ENCODE results near the gene B4GALT7.

The B4GALT7 gene

GRCh38 chr5:177594071-177594470 lies 5.9 kb upstream of the B4GALT7 start:
- no peak overlapping the region for H2AFZ ChIP-seq (ENCODE audit: low read depth)
- peaks cover 15% of the 10 kb centered on the region for H3K4me1 ChIP-seq (ENCODE audit: low read depth, poor library complexity, severe bottlenecking)
- H3K9ac ChIP-seq, result no peak overlapping the region
- no peak overlapping the region for H3K27ac ChIP-seq
- no peak overlapping the region for H3K4me2 ChIP-seq
- no peaks in the 10 kb centered on the region for H3K27me3 ChIP-seq (ENCODE audit: insufficient read depth, low read depth)
- no peak overlapping the region for H3K4me3 ChIP-seq (IDR thresholded peaks at IDR 0.05; ENCODE audit: insufficient read depth, low read depth, low read length)
- no peaks in the 10 kb centered on the region for H3K36me3 ChIP-seq (ENCODE audit: insufficient read depth)
- TF ChIP-seq, protein P1, sequence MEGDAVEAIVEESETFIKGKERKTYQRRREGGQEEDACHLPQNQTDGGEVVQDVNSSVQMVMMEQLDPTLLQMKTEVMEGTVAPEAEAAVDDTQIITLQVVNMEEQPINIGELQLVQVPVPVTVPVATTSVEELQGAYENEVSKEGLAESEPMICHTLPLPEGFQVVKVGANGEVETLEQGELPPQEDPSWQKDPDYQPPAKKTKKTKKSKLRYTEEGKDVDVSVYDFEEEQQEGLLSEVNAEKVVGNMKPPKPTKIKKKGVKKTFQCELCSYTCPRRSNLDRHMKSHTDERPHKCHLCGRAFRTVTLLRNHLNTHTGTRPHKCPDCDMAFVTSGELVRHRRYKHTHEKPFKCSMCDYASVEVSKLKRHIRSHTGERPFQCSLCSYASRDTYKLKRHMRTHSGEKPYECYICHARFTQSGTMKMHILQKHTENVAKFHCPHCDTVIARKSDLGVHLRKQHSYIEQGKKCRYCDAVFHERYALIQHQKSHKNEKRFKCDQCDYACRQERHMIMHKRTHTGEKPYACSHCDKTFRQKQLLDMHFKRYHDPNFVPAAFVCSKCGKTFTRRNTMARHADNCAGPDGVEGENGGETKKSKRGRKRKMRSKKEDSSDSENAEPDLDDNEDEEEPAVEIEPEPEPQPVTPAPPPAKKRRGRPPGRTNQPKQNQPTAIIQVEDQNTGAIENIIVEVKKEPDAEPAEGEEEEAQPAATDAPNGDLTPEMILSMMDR (conservative IDR thresholded peaks at IDR 0.05; ENCODE audit: low read depth, low read length), result no peak
- H4K20me1 ChIP-seq (ENCODE audit: insufficient read depth), result no peaks in the 10 kb centered on the region
- H3K79me2 ChIP-seq (ENCODE audit: insufficient read depth, low read depth), result peaks cover 8% of the 10 kb centered on the region; the same call in 1 of the 2 replicates

DNA sequence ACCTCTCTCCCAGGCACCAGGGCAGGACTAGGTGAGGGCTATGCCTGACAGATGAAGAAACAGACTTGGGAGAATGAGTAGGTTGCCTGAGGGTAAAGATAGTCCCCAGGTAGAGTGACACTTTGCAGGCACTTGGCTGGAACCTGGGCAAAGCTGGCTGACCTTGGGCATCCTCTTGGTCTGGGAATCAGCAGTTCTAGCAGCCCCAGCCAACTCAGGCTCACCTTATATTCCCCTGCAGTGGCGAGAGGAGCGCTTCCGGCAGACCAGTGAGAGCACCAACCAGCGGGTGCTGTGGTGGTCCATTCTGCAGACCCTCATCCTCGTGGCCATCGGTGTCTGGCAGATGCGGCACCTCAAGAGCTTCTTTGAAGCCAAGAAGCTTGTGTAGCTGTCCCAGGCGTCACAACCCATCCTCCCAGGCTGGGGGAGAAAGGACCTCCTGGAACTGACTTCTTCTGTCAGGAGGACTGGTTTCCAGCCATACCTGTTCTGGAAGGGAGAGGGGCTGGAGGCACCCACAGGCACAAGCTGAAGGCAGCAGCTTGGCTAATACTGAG lies 4.8 kb upstream of the B4GALT7 start:
- H2AFZ ChIP-seq (ENCODE audit: low read depth), result no peak overlapping the region
- no peak overlapping the region for H3K4me3 ChIP-seq (IDR thresholded peaks at IDR 0.05; ENCODE audit: insufficient read depth, low read depth, low read length)
- TF ChIP-seq, protein P1 (conservative IDR thresholded peaks at IDR 0.05; ENCODE audit: low read depth, low read length), result no peak
- no peak overlapping the region for H3K4me2 ChIP-seq
- no peak overlapping the region for H3K27ac ChIP-seq
- no peaks in the 10 kb centered on the region for H3K27me3 ChIP-seq (ENCODE audit: insufficient read depth, low read depth)
- peaks cover 15% of the 10 kb centered on the region for H3K4me1 ChIP-seq (ENCODE audit: low read depth, poor library complexity, severe bottlenecking)
- H3K9ac ChIP-seq, result no peak overlapping the region
- no peaks in the 10 kb centered on the region for H3K36me3 ChIP-seq (ENCODE audit: insufficient read depth)
- peaks cover 8% of the 10 kb centered on the region; the same call in 1 of the 2 replicates for H3K79me2 ChIP-seq (ENCODE audit: insufficient read depth, low read depth)
- no peaks in the 10 kb centered on the region for H4K20me1 ChIP-seq (ENCODE audit: insufficient read depth)

DNA sequence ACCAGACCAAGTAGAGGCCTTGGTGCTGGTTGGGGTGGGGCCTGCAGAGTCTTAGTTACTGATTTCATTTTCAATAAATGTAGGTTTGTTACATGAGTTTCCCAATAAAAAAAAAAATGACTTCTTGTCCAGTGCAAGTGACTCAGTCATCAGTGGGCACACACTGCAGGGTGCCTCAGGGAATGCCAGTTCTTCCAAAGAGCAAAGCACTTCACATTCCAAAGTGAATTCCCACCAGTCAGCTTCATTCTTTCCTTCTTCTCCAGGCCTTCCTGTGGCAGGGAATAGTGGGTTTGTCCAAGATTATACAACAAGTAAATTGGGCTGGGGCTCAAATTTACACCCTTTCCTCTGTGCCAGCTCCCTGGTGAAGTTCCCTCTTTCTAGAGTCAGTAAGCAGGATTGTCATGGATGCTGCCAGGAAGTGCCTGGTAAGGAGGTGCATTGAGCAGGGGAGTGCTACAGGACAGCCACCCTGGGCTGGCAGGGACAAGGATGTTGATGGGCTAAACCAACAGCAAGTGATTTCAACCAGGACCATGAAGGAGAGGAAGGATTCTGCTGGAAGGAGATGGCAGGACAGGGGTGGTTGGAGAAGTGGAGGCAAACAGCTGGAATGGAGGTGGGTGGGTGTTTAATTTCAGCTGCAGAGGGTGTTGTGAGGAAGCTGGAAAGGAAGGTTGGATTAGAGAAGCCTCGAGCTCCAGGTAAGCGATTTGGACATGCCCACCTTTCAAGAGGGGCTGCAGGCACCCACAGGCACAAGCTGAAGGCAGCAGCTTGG lies 3.7 kb upstream of the B4GALT7 start:
- Histone ChIP-seq H3K79me2 (ENCODE audit: insufficient read depth, low read depth) (peaks cover 8% of the 10 kb centered on the region; the same call in 1 of the 2 replicates), H3K4me3 (IDR thresholded peaks at IDR 0.05; ENCODE audit: insufficient read depth, low read depth, low read length) (no peak overlapping the region), H3K27ac (no peak overlapping the region), H3K27me3 (ENCODE audit: insufficient read depth, low read depth) (no peaks in the 10 kb centered on the region), H3K4me1 (ENCODE audit: low read depth, poor library complexity, severe bottlenecking) (peaks cover 15% of the 10 kb centered on the region), H3K9ac (no peak overlapping the region), H3K4me2 (no peak overlapping the region), H2AFZ (ENCODE audit: low read depth) (no peak overlapping the region), H3K36me3 (ENCODE audit: insufficient read depth) (no peaks in the 10 kb centered on the region), H4K20me1 (ENCODE audit: insufficient read depth) (no peaks in the 10 kb centered on the region)
- TF ChIP-seq, protein P1 (conservative IDR thresholded peaks at IDR 0.05; ENCODE audit: low read depth, low read length), result no peak

DNA sequence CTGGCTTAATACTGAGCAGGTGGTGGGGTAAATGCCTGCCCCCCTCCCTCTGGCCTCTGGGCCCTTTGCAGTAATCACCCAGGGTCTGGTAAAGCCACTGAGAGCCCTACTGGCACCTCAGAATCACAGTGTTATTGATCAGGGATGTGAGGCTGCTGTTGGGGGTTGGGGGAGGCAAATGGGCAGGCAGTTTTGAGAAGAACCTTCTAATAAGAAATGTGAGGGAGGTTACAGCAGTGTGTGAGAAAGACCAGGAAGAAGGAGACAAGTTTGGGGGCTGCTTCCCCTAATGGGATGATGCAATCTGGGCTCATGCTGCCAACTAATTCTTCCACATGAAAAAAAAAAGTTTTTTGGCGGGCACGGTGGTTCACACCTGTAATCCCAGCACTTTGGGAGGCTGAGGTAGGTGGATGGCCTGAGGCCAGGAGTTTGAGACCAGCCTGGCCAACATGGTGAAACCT lies 3.1 kb upstream of the B4GALT7 start:
- no peak overlapping the region for H3K27ac ChIP-seq
- TF ChIP-seq, protein P1 (conservative IDR thresholded peaks at IDR 0.05; ENCODE audit: low read depth, low read length), result no peak
- H3K4me1 ChIP-seq (ENCODE audit: low read depth, poor library complexity, severe bottlenecking), result peaks cover 12% of the 10 kb centered on the region
- H3K36me3 ChIP-seq (ENCODE audit: insufficient read depth), result no peaks in the 10 kb centered on the region
- H3K4me3 ChIP-seq (IDR thresholded peaks at IDR 0.05; ENCODE audit: insufficient read depth, low read depth, low read length), result no peak overlapping the region
- H3K9ac ChIP-seq, result no peak overlapping the region
- H4K20me1 ChIP-seq (ENCODE audit: insufficient read depth), result no peaks in the 10 kb centered on the region
- no peak overlapping the region for H3K4me2 ChIP-seq
- no peaks in the 10 kb centered on the region for H3K27me3 ChIP-seq (ENCODE audit: insufficient read depth, low read depth)
- peaks cover 8% of the 10 kb centered on the region; the same call in 1 of the 2 replicates for H3K79me2 ChIP-seq (ENCODE audit: insufficient read depth, low read depth)
- no peak overlapping the region for H2AFZ ChIP-seq (ENCODE audit: low read depth)

Data from KMS-11 (cell line).